Esophagus squamous epithelium (tissue), 4 donors: ENCODE measurements around the gene ECE1.

Experiments
- POLR2A ChIP-seq, 4 donors: fragments of 450-650 bp; IDR thresholded peaks; one replicate each; pipeline ENCODE4 v1.6.1; 2017; ENCODE audit warnings: antibody characterized with exemption in 4 of 4, mild to moderate bottlenecking in 4 of 4, moderate library complexity in 3 of 4
- TF ChIP-seq, protein P1 (sequence below), 6 experiments: fragments of 450-650 bp in 4 of 6; fragments of 200-600 bp in 2 of 6; sonication (generic) in 2 of 6; IDR thresholded peaks; one replicate each; pipeline ENCODE4 v1.5.1; 2016 to 2019; ENCODE audit warnings: antibody characterized with exemption in 6 of 6, mild to moderate bottlenecking in 4 of 6, moderate library complexity in 4 of 6

DNA sequence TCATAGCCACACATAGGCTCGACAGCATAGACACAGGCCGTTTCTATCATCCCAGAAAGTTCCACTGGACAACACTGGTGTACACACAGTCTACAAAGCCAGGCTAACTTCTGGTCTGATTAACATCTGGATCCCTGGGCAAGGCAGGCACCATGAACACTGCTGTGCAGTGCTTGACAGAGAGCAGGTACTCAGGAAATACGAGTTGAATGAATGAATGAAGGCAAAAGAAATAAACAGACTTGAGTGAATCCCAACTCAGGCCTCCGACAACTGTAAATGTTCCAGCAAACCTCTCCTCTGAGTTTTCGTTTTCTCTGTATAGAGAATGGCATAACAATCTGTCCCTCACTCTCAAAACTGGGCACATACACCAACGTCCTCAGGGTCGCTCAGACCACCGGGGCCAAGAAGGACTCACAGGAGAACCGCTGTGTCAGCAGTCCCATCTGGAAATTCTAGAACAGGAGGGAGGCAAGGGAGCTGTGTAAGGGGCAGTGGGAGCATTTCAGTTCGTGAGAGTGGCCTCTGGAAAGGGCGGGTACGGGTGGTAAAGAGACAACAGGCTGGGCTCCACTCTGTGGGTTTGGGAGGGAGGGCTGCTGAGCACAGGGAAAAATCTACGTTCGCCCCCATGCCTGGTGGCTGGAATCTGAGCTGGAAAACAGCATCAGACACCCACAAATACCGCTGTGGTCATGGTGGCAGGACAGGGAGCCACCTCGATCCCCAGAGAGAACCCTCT is 15.1 kb upstream of the ECE1 start:
- TF ChIP-seq, protein P1, sequence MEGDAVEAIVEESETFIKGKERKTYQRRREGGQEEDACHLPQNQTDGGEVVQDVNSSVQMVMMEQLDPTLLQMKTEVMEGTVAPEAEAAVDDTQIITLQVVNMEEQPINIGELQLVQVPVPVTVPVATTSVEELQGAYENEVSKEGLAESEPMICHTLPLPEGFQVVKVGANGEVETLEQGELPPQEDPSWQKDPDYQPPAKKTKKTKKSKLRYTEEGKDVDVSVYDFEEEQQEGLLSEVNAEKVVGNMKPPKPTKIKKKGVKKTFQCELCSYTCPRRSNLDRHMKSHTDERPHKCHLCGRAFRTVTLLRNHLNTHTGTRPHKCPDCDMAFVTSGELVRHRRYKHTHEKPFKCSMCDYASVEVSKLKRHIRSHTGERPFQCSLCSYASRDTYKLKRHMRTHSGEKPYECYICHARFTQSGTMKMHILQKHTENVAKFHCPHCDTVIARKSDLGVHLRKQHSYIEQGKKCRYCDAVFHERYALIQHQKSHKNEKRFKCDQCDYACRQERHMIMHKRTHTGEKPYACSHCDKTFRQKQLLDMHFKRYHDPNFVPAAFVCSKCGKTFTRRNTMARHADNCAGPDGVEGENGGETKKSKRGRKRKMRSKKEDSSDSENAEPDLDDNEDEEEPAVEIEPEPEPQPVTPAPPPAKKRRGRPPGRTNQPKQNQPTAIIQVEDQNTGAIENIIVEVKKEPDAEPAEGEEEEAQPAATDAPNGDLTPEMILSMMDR (IDR thresholded peaks at IDR 0.05): no peak
- no peak for TF ChIP-seq POLR2A (IDR thresholded peaks at IDR 0.05)
